AG08395 (cell line): ENCODE results near the gene LIMK2.
"Not testable (repeated sequence)": the region's sequence is repeated elsewhere in the genome, so short reads cannot be mapped to it uniquely, and the experiment has no call there.

Experiments used
- DNase-seq: peaks from one replicate; pipeline ENCODE4 v3.0.0; 2012; ENCODE audit warnings: mixed read lengths, low spot score

Gene LIMK2

DNA sequence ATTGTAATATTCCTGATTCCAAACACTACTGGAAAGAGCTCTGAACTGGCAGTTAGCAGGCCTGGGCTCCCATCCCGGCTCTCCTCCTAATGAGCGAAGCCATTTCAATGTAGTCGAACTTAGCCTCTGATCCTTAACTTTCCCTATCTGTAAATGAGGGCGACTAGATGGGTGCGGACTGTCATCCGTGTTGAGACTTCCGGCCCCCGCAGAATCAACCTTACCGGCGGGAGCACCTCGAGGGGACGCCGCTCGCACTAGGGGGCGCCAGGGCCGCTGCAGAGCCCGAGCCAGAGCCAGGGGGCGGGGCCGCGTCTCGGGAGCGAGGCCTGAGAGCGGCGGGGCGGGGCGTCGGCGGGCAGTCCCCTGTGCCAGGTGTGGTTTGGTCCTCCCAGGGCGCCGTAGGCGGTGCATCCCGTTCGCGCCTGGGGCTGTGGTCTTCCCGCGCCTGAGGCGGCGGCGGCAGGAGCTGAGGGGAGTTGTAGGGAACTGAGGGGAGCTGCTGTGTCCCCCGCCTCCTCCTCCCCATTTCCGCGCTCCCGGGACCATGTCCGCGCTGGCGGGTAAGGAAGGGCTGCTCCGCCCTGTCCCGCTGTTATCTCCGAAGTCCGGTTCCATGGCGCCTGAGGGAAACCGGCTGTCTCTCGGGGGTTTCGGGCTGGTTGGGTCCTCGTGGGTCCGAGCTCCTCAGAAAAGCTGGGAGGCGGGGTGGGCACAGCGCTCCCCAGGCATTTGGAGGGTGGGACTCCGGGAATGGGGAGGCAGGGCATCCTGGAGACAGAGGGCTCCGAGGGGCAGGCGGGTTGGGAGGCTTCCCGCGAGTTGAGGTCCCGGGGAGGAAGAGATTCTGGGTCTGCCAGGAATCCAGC, at the start of gene LIMK2:
Gene LIMK2, plus strand, starts transcription at position 437 of the 869 bp plus-strand sequence. Its CDS starts 111 bp downstream, at position 548.
- DNase-seq = peak; percentile 94

DNA sequence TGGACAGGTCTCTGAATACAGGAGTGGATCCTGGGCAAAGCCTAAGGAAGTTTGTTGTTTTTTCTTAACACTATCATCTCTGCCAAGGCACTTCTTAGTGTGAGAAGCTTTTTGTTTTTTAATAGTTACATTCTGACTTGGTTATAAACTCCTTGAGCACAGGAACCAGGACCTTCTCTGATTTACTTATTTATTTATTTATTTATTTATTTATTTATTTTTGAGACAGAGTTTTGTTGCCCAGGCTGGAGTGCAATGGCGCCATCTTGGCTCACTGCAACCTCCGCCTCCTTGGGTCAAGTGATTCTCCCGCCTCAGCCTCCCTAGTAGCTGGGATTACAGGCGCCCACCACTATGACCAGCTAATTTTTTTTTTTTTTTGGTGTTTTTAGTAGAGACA, 41.1 kb upstream of the LIMK2 start:
- no peak for DNase-seq

- DNase-seq = not testable (repeated sequence)
These were observed 40.4 kb upstream of the LIMK2 start for GRCh38 chr22:31171734-31172133.

GRCh38 chr22:31173386-31174145, 38.5 kb upstream of the LIMK2 start:
- peak; percentile 81 for DNase-seq

GRCh38 chr22:31176923-31177322, 35.2 kb upstream of the LIMK2 start:
- DNase-seq = no peak

DNA sequence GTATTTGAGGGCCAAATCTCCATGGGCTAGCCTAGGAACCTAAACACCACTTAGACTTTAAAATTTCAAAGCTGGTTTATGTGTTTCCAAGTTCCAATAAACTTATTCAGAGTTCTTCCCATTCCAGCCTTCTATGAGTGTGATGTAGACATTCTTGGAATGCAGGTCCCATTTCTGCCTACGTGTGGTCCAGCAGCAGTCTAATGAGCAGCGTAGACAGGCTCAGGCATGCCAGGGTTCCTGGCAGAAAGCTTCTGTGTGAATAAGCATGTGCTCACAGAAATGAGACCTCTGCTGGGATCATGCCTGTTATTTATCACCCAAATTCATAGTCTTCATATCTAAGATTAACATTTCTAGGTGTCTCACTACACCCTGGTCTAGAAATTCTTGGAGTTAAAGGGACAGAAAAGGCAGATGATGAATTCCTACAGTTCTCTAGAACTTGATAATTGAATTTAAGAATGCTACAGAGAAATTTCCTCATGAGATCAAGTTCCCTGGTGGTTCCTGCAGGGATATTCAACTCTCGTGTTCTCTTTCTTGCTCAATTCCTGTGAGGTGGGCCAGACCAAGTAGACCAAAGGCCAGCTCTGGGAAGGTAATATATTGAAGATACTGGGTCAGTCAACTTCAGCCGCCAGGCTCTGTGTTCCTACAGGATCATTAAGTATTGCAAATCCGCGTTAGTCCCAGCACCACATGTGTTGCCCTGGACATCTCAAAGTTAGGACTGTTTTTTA, 34.5 kb upstream of the LIMK2 start:
- DNase-seq = peak; percentile 91

- no peak for DNase-seq
These were observed 33.2 kb upstream of the LIMK2 start for GRCh38 chr22:31178859-31179258.

DNA sequence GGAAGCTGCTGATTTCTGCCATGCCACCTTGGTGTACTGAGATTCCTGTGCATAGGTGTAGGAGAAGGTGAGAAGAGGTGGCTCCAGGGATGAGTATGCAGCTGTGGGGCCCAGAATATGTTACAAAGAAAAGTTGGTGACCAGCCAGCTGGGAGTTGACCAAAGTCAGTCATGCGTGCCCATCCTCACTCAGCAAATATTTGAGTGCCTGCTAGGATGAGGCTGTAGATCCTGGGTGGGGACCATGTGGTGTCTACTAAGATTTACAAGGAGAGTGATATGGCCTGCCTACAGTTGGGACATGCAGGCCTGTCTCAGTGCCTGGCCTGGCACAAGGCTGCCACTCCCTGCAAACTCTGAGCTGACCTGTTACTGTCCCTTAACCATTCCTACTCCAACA, 32.8 kb upstream of the LIMK2 start:
- peak; percentile 70 for DNase-seq

DNA sequence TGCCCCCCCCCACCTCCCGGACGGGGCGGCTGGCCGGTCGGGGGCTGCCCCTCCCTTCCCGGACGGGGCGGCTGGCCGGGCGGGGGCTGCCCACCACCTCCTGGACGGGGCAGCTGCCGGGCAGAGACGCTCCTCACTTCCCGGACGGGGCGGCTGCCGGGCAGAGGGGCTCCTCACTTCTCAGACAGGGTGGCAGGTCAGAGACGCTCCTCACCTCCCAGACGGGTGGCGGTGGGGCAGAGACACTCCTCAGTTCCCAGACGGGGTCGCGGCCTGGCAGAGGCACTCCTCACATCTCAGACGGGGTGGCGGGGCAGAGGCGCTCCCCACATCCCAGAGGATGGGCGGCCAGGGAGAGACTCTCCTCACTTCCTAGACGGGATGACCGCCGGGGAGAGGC, 28.1 kb upstream of the LIMK2 start:
- no peak for DNase-seq

GRCh38 chr22:31185056-31185455, 27.0 kb upstream of the LIMK2 start:
- DNase-seq = no peak

GRCh38 chr22:31187627-31188026, 24.5 kb upstream of the LIMK2 start:
- DNase-seq = no peak

- no peak for DNase-seq
These were observed 19.6 kb upstream of the LIMK2 start for GRCh38 chr22:31192513-31192912.

GRCh38 chr22:31193092-31193491, 19.0 kb upstream of the LIMK2 start:
- no peak for DNase-seq

DNA sequence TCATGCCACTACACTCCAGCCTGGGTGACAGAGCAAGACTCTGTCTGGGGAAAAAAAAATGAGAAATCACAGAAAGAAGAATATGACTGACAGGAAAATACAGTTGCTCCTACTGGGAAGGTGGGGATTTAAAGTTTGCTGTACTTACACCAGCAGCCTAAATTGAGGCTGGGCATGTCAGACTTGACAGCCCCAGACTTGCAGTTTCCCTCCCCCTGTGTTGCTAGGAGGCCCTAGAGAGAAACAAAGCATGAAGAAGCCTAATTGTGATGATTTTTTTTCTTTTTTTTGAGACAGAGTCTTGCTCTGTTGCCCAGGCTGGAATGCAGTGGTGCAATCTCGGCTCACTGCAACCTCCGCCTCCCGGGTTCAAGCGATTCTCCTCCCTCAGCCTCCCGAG, 17.4 kb upstream of the LIMK2 start:
- not testable (repeated sequence) for DNase-seq

- DNase-seq = no peak
These were observed 12.9 kb upstream of the LIMK2 start for GRCh38 chr22:31199187-31199586.

DNA sequence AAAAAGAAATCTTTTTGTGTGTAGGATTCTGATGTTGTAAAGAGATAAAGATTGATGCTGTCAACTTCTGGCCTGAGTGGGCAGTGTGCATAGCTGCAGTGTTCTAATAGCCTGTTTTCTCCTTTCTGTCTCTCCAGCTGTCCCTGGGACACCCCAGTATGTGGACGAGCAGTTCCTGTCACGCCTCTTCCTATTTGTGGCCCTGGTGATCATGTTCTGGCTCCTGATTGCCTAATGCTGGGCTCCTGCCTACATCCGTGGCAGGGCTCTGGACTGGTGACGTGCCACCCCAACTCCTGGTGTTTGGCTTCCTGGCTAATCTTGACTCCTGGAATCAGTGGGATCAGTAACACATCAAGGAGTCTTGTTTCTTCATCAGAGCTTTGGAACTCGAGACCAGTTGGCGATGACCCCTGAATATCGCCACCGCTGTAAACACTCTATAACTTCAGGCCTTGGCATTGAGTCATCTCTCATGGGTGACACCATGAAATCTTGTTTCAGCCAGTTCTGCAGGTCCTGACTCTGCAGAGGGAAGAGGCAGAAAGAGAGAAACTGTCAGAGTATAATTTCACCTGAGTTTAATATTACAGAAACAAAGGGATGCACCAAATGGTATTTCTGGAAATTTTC, 7.6 kb upstream of the LIMK2 start:
- not testable (repeated sequence) for DNase-seq

GRCh38 chr22:31205059-31205458, 7.0 kb upstream of the LIMK2 start:
- DNase-seq = not testable (repeated sequence)

GRCh38 chr22:31206460-31206859, 5.6 kb upstream of the LIMK2 start:
- DNase-seq = not testable (repeated sequence)

GRCh38 chr22:31206896-31207687, 5.0 kb upstream of the LIMK2 start:
- no peak for DNase-seq

- peak; percentile 37 for DNase-seq
These were observed 1.3 kb upstream of the LIMK2 start for GRCh38 chr22:31210556-31211421.
